WTC11 (cell line): Measurements from ENCODE around the gene LY6G6F.

Experiments
- AFF4 ChIP-seq: sonication (generic); formaldehyde crosslinking; IDR thresholded peaks from 2 replicates; pipeline ENCODE4 v1.8.1; 2023; ENCODE audit warnings: mild to moderate bottlenecking, missing genetic modification reagents, borderline replicate concordance
- AR ChIP-seq: fragments of 250-450 bp; sonication (Bioruptor Pico); IDR thresholded peaks from 2 replicates; pipeline ENCODE4 v1.9.0; 2021; ENCODE audit warnings: mild to moderate bottlenecking
- ATF6 ChIP-seq: sonication (generic); formaldehyde crosslinking; IDR thresholded peaks from 2 replicates; pipeline ENCODE4 v1.8.1; 2023; ENCODE audit warnings: mild to moderate bottlenecking, missing genetic modification reagents
- CDX4 ChIP-seq: fragments of 250-450 bp; sonication (Bioruptor Pico); IDR thresholded peaks from 2 replicates; pipeline ENCODE4 v1.9.0; 2021; ENCODE audit warnings: moderate library complexity, mild to moderate bottlenecking, inconsistent platforms, borderline replicate concordance
- CREB1 ChIP-seq: sonication (generic); formaldehyde crosslinking; IDR thresholded peaks from 2 replicates; pipeline ENCODE4 v1.8.0; 2023; ENCODE audit warnings: mild to moderate bottlenecking, missing genetic modification reagents
- CTCF ChIP-seq: fragments of 200-600 bp; IDR thresholded peaks from 2 replicates; pipeline ENCODE4 v1.8.0; 2022; ENCODE audit warnings: antibody characterized with exemption
- USF2 ChIP-seq: sonication (generic); formaldehyde crosslinking; IDR thresholded peaks from 2 replicates; pipeline ENCODE4 v1.8.1; 2023; ENCODE audit warnings: mild to moderate bottlenecking, missing genetic modification reagents, moderate library complexity
- ZNF396 ChIP-seq: fragments of 250-450 bp; sonication (Bioruptor Pico); IDR thresholded peaks from 2 replicates; pipeline ENCODE4 v1.8.0; 2021; ENCODE audit warnings: mild to moderate bottlenecking, moderate library complexity, borderline replicate concordance

GRCh38 chr6:31658983-31659648 is 47.5 kb upstream of the LY6G6F start:
- no peak for TF ChIP-seq CTCF
- no peak for TF ChIP-seq USF2 (CRISPR knock-in tag)
- no peak for TF ChIP-seq AR (CRISPR knock-in tag)
- no peak for TF ChIP-seq CREB1 (CRISPR knock-in tag)
- TF ChIP-seq AFF4, result no peak
- no peak for TF ChIP-seq ATF6 (CRISPR knock-in tag)
- TF ChIP-seq ZNF396 (CRISPR knock-in tag), result no peak
- TF ChIP-seq CDX4, result no peak
